G401.6 (cell line): ENCODE measurements around the gene LRRC3.

Experiments used
- FAIRE-seq: peaks from 2 replicates; lab custom pipeline; 2012; peaks lifted over from hg19 to GRCh38; lab: Jason Lieb, UNC

LRRC3 gene

GRCh38 chr21:44440241-44441040 lies 14.9 kb upstream of the LRRC3 start:
- FAIRE-seq, result no peak

GRCh38 chr21:44441041-44441400 lies 14.3 kb upstream of the LRRC3 start:
- no peak for FAIRE-seq

- FAIRE-seq, result no peak
Measured at GRCh38 chr21:44441581-44442265, 13.6 kb upstream of the LRRC3 start.

- no peak for FAIRE-seq
Measured at GRCh38 chr21:44442266-44443125, 12.8 kb upstream of the LRRC3 start.

- FAIRE-seq, result no peak
Measured at GRCh38 chr21:44443291-44443890, 11.9 kb upstream of the LRRC3 start.

GRCh38 chr21:44443891-44444285 lies 11.4 kb upstream of the LRRC3 start:
- no peak for FAIRE-seq

GRCh38 chr21:44444286-44444931 lies 10.9 kb upstream of the LRRC3 start:
- no peak for FAIRE-seq

GRCh38 chr21:44445145-44445812 lies 10.0 kb upstream of the LRRC3 start:
- FAIRE-seq, result no peak

- no peak for FAIRE-seq
Measured at GRCh38 chr21:44448651-44449131, 6.6 kb upstream of the LRRC3 start.

- FAIRE-seq, result no peak
Measured at GRCh38 chr21:44449473-44450363, 5.6 kb upstream of the LRRC3 start.

- FAIRE-seq, result no peak
Measured at GRCh38 chr21:44450402-44450801, 4.9 kb upstream of the LRRC3 start.

GRCh38 chr21:44450999-44451398 lies 4.3 kb upstream of the LRRC3 start:
- FAIRE-seq, result no peak

- FAIRE-seq, result no peak
Measured at GRCh38 chr21:44453120-44453519, 2.2 kb upstream of the LRRC3 start.

- no peak for FAIRE-seq
Measured at GRCh38 chr21:44454058-44454457, 1.3 kb upstream of the LRRC3 start.

GRCh38 chr21:44455524-44456213 lies 359 bp downstream of the LRRC3 start:
- FAIRE-seq, result no peak

- no peak for FAIRE-seq
Measured at GRCh38 chr21:44456214-44456914, 1.1 kb downstream of the LRRC3 start.

- FAIRE-seq, result no peak
Measured at GRCh38 chr21:44456915-44457736, 1.8 kb downstream of the LRRC3 start.
